Neural progenitor cell (in vitro differentiated cells): ENCODE results near the gene ACSS3. TPM values are rescaled to one million over a fixed set of nuclear protein-coding genes. Genes with fewer than 3 reads are reported as not detected.

Experiments
- DNase-seq: peaks from one replicate; pipeline ENCODE4 v3.0.0-alpha.2; 2016; ENCODE audit warnings: low spot score
- H2AFZ ChIP-seq: fragments of 200-600 bp; sonication (generic); replicated peaks from 2 replicates; pipeline ENCODE4 v1.6.1; 2016; ENCODE audit warnings: antibody characterized with exemption
- H3F3A ChIP-seq: fragments of 200-600 bp; sonication (generic); 2 replicates; pipeline ENCODE4 v1.6.1; 2016; ENCODE audit warnings: antibody characterized with exemption, low read depth
- H3K27ac ChIP-seq: fragments of 200-600 bp; sonication (generic); 2 replicates; pipeline ENCODE4 v1.5.1; 2016; ENCODE audit warnings: mild to moderate bottlenecking
- H3K27me3 ChIP-seq: fragments of 200-600 bp; sonication (generic); 2 replicates; pipeline ENCODE4 v1.6.1; 2016; ENCODE audit warnings: mild to moderate bottlenecking, moderate library complexity
- H3K36me3 ChIP-seq: fragments of 200-600 bp; sonication (generic); 2 replicates; pipeline ENCODE4 v1.5.1; 2016
- H3K4me1 ChIP-seq: fragments of 200-600 bp; sonication (generic); 2 replicates; pipeline ENCODE4 v1.6.1; 2016; ENCODE audit warnings: mixed run types
- H3K4me2 ChIP-seq: fragments of 200-600 bp; sonication (generic); 2 replicates; pipeline ENCODE4 v1.6.1; 2016
- H3K4me3 ChIP-seq: fragments of 200-600 bp; sonication (generic); 2 replicates; pipeline ENCODE4 v1.5.1; 2016
- H3K79me2 ChIP-seq: fragments of 200-600 bp; sonication (generic); 2 replicates; pipeline ENCODE4 v1.6.1; 2016; ENCODE audit warnings: low read depth
- H3K9ac ChIP-seq: fragments of 200-600 bp; sonication (generic); 2 replicates; pipeline ENCODE4 v1.6.1; 2016
- H3K9me3 ChIP-seq: fragments of 200-600 bp; sonication (generic); 2 replicates; pipeline ENCODE4 v1.5.1; 2016; ENCODE audit warnings: low read depth
- H4K20me1 ChIP-seq: fragments of 200-600 bp; sonication (generic); 2 replicates; pipeline ENCODE4 v1.6.1; 2016; ENCODE audit warnings: low read depth
- H3K27ac Mint-ChIP-seq: 3 replicates; pipeline ENCODE4 v1.8.0; 2021; ENCODE audit warnings: mixed read lengths
- H3K27me3 Mint-ChIP-seq: 2 replicates; pipeline ENCODE4 v1.8.0; 2022; ENCODE audit warnings: low read depth, mild to moderate bottlenecking, inconsistent platforms, moderate library complexity, mixed read lengths; ENCODE audit not compliant: insufficient read depth
- H3K36me3 Mint-ChIP-seq: 3 replicates; pipeline ENCODE4 v1.8.0; 2021; ENCODE audit warnings: mixed read lengths
- H3K4me1 Mint-ChIP-seq: 3 replicates; pipeline ENCODE4 v1.8.0; 2021; ENCODE audit warnings: mixed read lengths
- H3K4me3 Mint-ChIP-seq: 3 replicates; pipeline ENCODE4 v1.8.0; 2021; ENCODE audit warnings: mild to moderate bottlenecking, moderate library complexity, mixed read lengths
- H3K9me3 Mint-ChIP-seq: 3 replicates; pipeline ENCODE4 v1.8.0; 2020; ENCODE audit warnings: mixed read lengths
- EZH2 ChIP-seq: fragments of 200-600 bp; sonication (generic); IDR thresholded peaks from 2 replicates; pipeline ENCODE4 v1.6.1; 2017; ENCODE audit warnings: antibody characterized with exemption, mild to moderate bottlenecking, moderate library complexity
- EZH2phosphoT487 ChIP-seq: fragments of 200-600 bp; sonication (generic); IDR thresholded peaks from 2 replicates; pipeline ENCODE4 v1.6.1; 2017; ENCODE audit warnings: antibody characterized with exemption
- total RNA-seq: library from RNA; depleted of rRNA; stranded (reverse); fragments of >200 nt; gene quantifications from 2 replicates; pipeline ENCODE4 v1.2.3, GENCODE V29; 2015; ENCODE audit warnings: low replicate concordance
- TF ChIP-seq, protein P1 (sequence below): fragments of 200-600 bp; sonication (generic); IDR thresholded peaks from 2 replicates; pipeline ENCODE4 v1.5.1; 2017; ENCODE audit warnings: antibody characterized with exemption, mild to moderate bottlenecking

Gene ACSS3
- total RNA-seq, 1 donor from 2014 or later: 26.5 TPM

DNA sequence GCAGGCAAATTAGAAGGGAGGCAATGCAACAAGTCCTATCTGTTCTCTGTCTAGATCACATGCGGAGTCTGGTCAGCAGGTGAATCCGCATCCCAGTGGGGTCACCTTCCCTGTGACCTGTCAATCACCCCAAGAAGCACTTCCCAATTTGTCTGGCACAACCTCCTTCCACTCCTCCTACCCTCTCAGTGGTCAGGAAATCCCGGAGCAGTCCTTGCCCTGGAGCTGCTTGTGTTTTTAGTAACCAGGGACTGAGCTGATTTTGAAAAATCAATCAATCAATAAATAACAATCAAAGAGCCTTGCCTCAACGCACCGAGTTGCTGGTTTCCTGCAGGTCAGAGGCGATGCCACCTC lies 572 bp upstream of the ACSS3 start:
- H3K9ac ChIP-seq: peak overlapping the region; percentile 36
- H3K9me3 Mint-ChIP-seq: no peaks in the 10 kb centered on the region
- peak overlapping the region; percentile 90 for H3K4me3 Mint-ChIP-seq
- H3K27me3 ChIP-seq: no peaks in the 10 kb centered on the region
- peaks cover 4% of the 10 kb centered on the region for H3F3A ChIP-seq
- no peaks in the 10 kb centered on the region for H3K36me3 ChIP-seq
- H2AFZ ChIP-seq: peak overlapping the region; percentile 100
- no peaks in the 10 kb centered on the region for H3K36me3 Mint-ChIP-seq
- peaks cover 41% of the 10 kb centered on the region for H3K79me2 ChIP-seq
- peak; percentile 80 for DNase-seq
- peaks cover 42% of the 10 kb centered on the region for H3K4me1 Mint-ChIP-seq
- peak overlapping the region; percentile 91 for H3K27ac Mint-ChIP-seq
- peaks cover 28% of the 10 kb centered on the region for H3K4me1 ChIP-seq
- TF ChIP-seq EZH2phosphoT487: no peak
- TF ChIP-seq, protein P1, sequence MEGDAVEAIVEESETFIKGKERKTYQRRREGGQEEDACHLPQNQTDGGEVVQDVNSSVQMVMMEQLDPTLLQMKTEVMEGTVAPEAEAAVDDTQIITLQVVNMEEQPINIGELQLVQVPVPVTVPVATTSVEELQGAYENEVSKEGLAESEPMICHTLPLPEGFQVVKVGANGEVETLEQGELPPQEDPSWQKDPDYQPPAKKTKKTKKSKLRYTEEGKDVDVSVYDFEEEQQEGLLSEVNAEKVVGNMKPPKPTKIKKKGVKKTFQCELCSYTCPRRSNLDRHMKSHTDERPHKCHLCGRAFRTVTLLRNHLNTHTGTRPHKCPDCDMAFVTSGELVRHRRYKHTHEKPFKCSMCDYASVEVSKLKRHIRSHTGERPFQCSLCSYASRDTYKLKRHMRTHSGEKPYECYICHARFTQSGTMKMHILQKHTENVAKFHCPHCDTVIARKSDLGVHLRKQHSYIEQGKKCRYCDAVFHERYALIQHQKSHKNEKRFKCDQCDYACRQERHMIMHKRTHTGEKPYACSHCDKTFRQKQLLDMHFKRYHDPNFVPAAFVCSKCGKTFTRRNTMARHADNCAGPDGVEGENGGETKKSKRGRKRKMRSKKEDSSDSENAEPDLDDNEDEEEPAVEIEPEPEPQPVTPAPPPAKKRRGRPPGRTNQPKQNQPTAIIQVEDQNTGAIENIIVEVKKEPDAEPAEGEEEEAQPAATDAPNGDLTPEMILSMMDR: no peak
- TF ChIP-seq EZH2: no peak
- no peaks in the 10 kb centered on the region for H4K20me1 ChIP-seq
- H3K27me3 Mint-ChIP-seq: no peaks in the 10 kb centered on the region
- peak overlapping the region; percentile 92 for H3K4me3 ChIP-seq
- H3K4me2 ChIP-seq: peak overlapping the region; percentile 90
- H3K27ac ChIP-seq: no peak overlapping the region
- H3K9me3 ChIP-seq: no peaks in the 10 kb centered on the region

DNA sequence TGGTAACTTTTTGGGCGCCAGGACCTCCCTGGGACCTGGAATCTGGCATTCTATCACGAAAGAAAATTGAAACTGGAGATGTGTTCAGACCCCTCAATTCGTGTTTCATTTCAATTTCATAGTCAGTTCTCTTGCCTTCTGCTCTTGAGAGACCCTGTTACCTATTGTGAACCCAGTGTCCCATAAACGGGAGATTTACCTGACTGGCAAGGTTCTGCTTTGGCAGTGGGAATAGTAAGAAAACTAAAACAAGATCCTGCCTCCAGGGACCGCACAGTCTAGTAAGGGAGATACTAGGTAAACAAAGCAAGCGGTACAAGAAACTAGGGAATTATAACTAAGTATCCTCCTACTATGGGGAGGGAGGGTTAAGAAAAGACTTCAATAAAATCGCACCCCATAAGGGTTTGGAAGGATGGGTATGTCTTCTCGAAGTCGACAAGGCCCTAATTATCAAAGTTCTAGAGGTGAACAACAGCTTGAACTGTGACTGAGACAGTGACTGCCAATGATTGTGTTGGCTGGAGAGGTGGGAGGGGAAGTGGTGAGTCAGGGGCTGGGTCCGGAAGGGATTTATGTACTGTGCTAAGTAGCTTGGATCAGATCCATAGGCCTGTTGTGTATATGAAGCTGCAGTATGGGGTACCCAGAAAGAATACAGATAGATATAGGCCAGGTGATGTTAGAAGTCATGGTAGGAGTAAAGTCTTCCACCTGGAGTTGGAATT lies 754 bp downstream of the ACSS3 start:
- H3K27me3 ChIP-seq: no peaks in the 10 kb centered on the region
- H3K4me3 Mint-ChIP-seq: peak overlapping the region; percentile 90
- no peaks in the 10 kb centered on the region for H4K20me1 ChIP-seq
- peak overlapping the region; percentile 90 for H3K4me2 ChIP-seq
- H3K9me3 Mint-ChIP-seq: no peaks in the 10 kb centered on the region
- peaks cover 42% of the 10 kb centered on the region for H3K4me1 Mint-ChIP-seq
- peak overlapping the region; percentile 100 for H2AFZ ChIP-seq
- no peaks in the 10 kb centered on the region for H3K9me3 ChIP-seq
- no peaks in the 10 kb centered on the region for H3K36me3 ChIP-seq
- peaks cover 34% of the 10 kb centered on the region for H3K4me1 ChIP-seq
- H3K36me3 Mint-ChIP-seq: no peaks in the 10 kb centered on the region
- H3K27ac Mint-ChIP-seq: peak overlapping the region; percentile 39
- TF ChIP-seq EZH2 (no peak), EZH2phosphoT487 (no peak)
- TF ChIP-seq, protein P1: no peak
- H3K4me3 ChIP-seq: peak overlapping the region; percentile 92
- no peaks in the 10 kb centered on the region for H3K27me3 Mint-ChIP-seq
- peaks cover 4% of the 10 kb centered on the region for H3F3A ChIP-seq
- peak; percentile 31 for DNase-seq
- peaks cover 53% of the 10 kb centered on the region for H3K79me2 ChIP-seq
- no peak overlapping the region for H3K27ac ChIP-seq
- H3K9ac ChIP-seq: peak overlapping the region; percentile 50

DNA sequence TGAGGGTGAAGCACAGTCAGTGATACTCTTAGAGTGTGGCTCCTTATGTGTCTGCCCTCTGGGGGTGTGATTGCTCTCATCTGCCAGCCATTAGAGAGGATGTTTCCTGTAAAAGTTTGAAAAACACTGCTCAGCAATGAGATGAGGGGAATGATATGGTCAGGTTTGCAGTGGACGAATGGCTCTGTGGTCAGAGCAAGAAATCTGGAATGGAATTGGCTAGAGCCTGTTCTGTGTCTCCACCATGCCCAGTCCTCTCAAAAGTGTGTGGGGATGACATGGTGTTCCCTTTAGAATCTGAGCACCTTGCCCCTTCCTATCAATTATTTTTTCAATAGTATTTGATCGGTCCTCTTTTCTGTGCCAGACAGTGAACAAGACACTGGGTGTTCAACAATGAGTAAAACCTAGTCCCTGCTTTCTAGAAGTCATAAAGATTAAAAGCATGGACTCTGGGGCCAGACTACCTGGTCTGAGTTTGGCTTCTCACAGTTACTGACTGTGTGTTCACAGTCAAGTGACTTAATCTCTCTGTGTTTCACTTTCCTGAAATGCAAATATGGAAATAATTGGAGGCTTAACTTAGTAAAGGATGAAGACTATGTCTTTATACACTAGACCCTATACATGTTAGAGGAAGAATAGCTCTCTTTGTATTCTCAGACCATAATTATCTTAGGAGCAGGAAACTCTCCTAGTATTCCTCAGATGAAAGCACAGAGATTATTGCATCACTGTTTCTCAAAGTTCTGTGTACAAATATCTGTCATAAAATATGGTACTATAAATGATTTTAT lies 1.6 kb downstream of the ACSS3 start:
- no peak overlapping the region for H3K9ac ChIP-seq
- TF ChIP-seq EZH2phosphoT487 (no peak), EZH2 (no peak)
- TF ChIP-seq, protein P1: no peak
- peak overlapping the region; percentile 90 for H3K4me3 Mint-ChIP-seq
- peaks cover 4% of the 10 kb centered on the region for H3F3A ChIP-seq
- no peaks in the 10 kb centered on the region for H4K20me1 ChIP-seq
- no peak overlapping the region for H3K27ac Mint-ChIP-seq
- no peaks in the 10 kb centered on the region for H3K27me3 Mint-ChIP-seq
- H3K4me2 ChIP-seq: peak overlapping the region; percentile 90
- H2AFZ ChIP-seq: no peak overlapping the region
- no peaks in the 10 kb centered on the region for H3K9me3 ChIP-seq
- peak overlapping the region; percentile 92 for H3K4me3 ChIP-seq
- no peak for DNase-seq
- H3K36me3 ChIP-seq: no peaks in the 10 kb centered on the region
- no peaks in the 10 kb centered on the region for H3K36me3 Mint-ChIP-seq
- peaks cover 53% of the 10 kb centered on the region for H3K79me2 ChIP-seq
- no peaks in the 10 kb centered on the region for H3K27me3 ChIP-seq
- no peak overlapping the region for H3K27ac ChIP-seq
- peaks cover 34% of the 10 kb centered on the region for H3K4me1 ChIP-seq
- peaks cover 44% of the 10 kb centered on the region for H3K4me1 Mint-ChIP-seq
- no peaks in the 10 kb centered on the region for H3K9me3 Mint-ChIP-seq
